NCI-H1694 (cell line): Measurements from ENCODE around the gene KLRC3.
"Not testable (repeated sequence)": the region's sequence is repeated elsewhere in the genome, so short reads cannot be mapped to it uniquely, and the experiment has no call there.

ENCODE experiments used
- DNase-seq: peaks from one replicate; lab custom pipeline; 2025; lab: John Stamatoyannopoulos, UW

KLRC3 gene

GRCh38 chr12:10400829-10401228 lies 19.6 kb downstream of the KLRC3 start:
- DNase-seq: no peak

GRCh38 chr12:10398168-10398567 lies 22.2 kb downstream of the KLRC3 start:
- DNase-seq: no peak

GRCh38 chr12:10397296-10397695 lies 23.1 kb downstream of the KLRC3 start:
- no peak for DNase-seq

- not testable (repeated sequence) for DNase-seq
These were observed 24.2 kb downstream of the KLRC3 start for GRCh38 chr12:10396176-10396575.

- no peak for DNase-seq
These were observed 24.9 kb downstream of the KLRC3 start for GRCh38 chr12:10395390-10395998.

- not testable (repeated sequence) for DNase-seq
These were observed 25.8 kb downstream of the KLRC3 start for GRCh38 chr12:10394531-10395152.

- no peak for DNase-seq
These were observed 27.1 kb downstream of the KLRC3 start for GRCh38 chr12:10393291-10393690.

- DNase-seq: no peak
These were observed 27.9 kb downstream of the KLRC3 start for GRCh38 chr12:10392394-10392930.

- not testable (repeated sequence) for DNase-seq
These were observed 29.4 kb downstream of the KLRC3 start for GRCh38 chr12:10390991-10391390.

- no peak for DNase-seq
These were observed 30.5 kb downstream of the KLRC3 start, which contains the start of gene KLRK1 for GRCh38 chr12:10389904-10390303. KLRK1 (minus strand) TSS chr12:10390041; CDS start chr12:10388810, 1,231 bp downstream.

- DNase-seq: no peak
These were observed 31.6 kb downstream of the KLRC3 start for GRCh38 chr12:10388624-10389413.

- not testable (repeated sequence) for DNase-seq
These were observed 32.9 kb downstream of the KLRC3 start for GRCh38 chr12:10387498-10387897.

GRCh38 chr12:10386857-10387256 lies 33.5 kb downstream of the KLRC3 start:
- no peak for DNase-seq

GRCh38 chr12:10385166-10385613 lies 35.2 kb downstream of the KLRC3 start:
- DNase-seq: no peak

- DNase-seq: no peak
These were observed 36.2 kb downstream of the KLRC3 start for GRCh38 chr12:10384191-10384590.

GRCh38 chr12:10381928-10382628 lies 38.3 kb downstream of the KLRC3 start:
- DNase-seq: no peak

- DNase-seq: not testable (repeated sequence)
These were observed 41.7 kb downstream of the KLRC3 start for GRCh38 chr12:10378737-10379136.

- DNase-seq: no peak
These were observed 45.8 kb downstream of the KLRC3 start for GRCh38 chr12:10374624-10375018.

- no peak for DNase-seq
These were observed 47.8 kb downstream of the KLRC3 start for GRCh38 chr12:10372559-10372958.

- not testable (repeated sequence) for DNase-seq
These were observed 48.4 kb downstream of the KLRC3 start for GRCh38 chr12:10371893-10372535.
